Panc1 (cell line): ENCODE measurements around the gene TNFRSF1B. TPM values are rescaled to one million over a fixed set of nuclear protein-coding genes. Genes with fewer than 3 reads are reported as not detected.

Experiments
- ATAC-seq: fragments of 200-7000 bp; cut with Tn5 transposase; 2 replicates; pipeline ENCODE4 v1.9.1; 2020; ENCODE audit warnings: mild to moderate bottlenecking, moderate library complexity
- BruUV-seq: library from RNA; stranded (reverse); fragments of 400-500 nt; replicated peaks from 2 replicates; lab custom pipeline; 2021; lab: Mats Ljungman, UMichigan
- CTCF ChIA-PET: fragments of 300-600 bp; sonication (Branson Sonifier 250); formaldehyde crosslinking; loops from one replicate; lab custom pipeline; 2022; ENCODE audit warnings: antibody characterized with exemption; lab: Charles Lee
- POLR2A ChIA-PET: fragments of 300-600 bp; sonication (Branson Sonifier 250); formaldehyde crosslinking; loops from one replicate; lab custom pipeline; 2022; ENCODE audit warnings: antibody characterized with exemption; lab: Charles Lee
- DNase-seq: peaks from one replicate; pipeline ENCODE4 v3.0.0-alpha.2; 2010; ENCODE audit warnings: low read depth, low spot score
- H3K27ac ChIP-seq: 2 replicates; pipeline ENCODE4 v1.5.1; 2011; ENCODE audit warnings: mild to moderate bottlenecking, low read length, inconsistent platforms
- H3K27me3 ChIP-seq: fragments of 200-500 bp; sonication (Bioruptor generic); 2 replicates; pipeline ENCODE4 v1.6.0; 2014; ENCODE audit warnings: low read length, inconsistent platforms; ENCODE audit not compliant: control insufficient read depth, insufficient read depth
- H3K36me3 ChIP-seq: fragments of 200-500 bp; sonication (Bioruptor generic); 2 replicates; pipeline ENCODE4 v1.5.1; 2014; ENCODE audit warnings: inconsistent platforms, mild to moderate bottlenecking, low read length, moderate library complexity; ENCODE audit not compliant: control insufficient read depth, insufficient read depth
- H3K4me1 ChIP-seq: 2 replicates; pipeline ENCODE4 v1.5.1; 2011; ENCODE audit warnings: inconsistent platforms, mild to moderate bottlenecking, low read length, moderate library complexity; ENCODE audit not compliant: control insufficient read depth, insufficient read depth
- H3K4me3 ChIP-seq, 2 experiments: 2 replicates each; pipeline ENCODE4 v1.5.1; 2011 to 2012; ENCODE audit warnings: low read depth in 2 of 2, low read length in 2 of 2, mild to moderate bottlenecking in 2 of 2, inconsistent platforms in 1 of 2, moderate library complexity in 1 of 2
- H3K9me3 ChIP-seq: fragments of 200-500 bp; sonication (Bioruptor generic); 2 replicates; pipeline ENCODE4 v1.5.1; 2014; ENCODE audit warnings: low read depth, mild to moderate bottlenecking, inconsistent platforms, low read length, moderate library complexity; ENCODE audit not compliant: control insufficient read depth, insufficient read depth
- POLR2AphosphoS5 ChIP-seq: IDR thresholded peaks from 2 replicates; pipeline ENCODE4 v1.6.1; 2012; ENCODE audit warnings: mild to moderate bottlenecking, low read depth, low read length, moderate library complexity
- SIN3A ChIP-seq: IDR thresholded peaks from 2 replicates; pipeline ENCODE4 v1.6.1; 2012; ENCODE audit warnings: low read depth, mild to moderate bottlenecking, low read length, moderate library complexity, borderline replicate concordance; ENCODE audit not compliant: insufficient read depth
- TCF7L2 ChIP-seq: IDR thresholded peaks from 2 replicates; pipeline ENCODE4 v1.6.1; 2011; ENCODE audit warnings: mild to moderate bottlenecking, low read depth, low read length, inconsistent platforms
- in situ Hi-C: cut with HindIII; loops from 2 replicates; pipeline ENCODE4 v1.10.0; 2016; ENCODE audit warnings: low sequenced_read_pairs, low pct_unique_long_range_greater_than_20kb
- intact Hi-C: fragments of 100-400 bp; cut with micrococcal nuclease; formaldehyde crosslinking; loops from one replicate; pipeline ENCODE4 v1.10.0; 2022; ENCODE audit not compliant: unreplicated experiment
- total RNA-seq: library from RNA; stranded (reverse); gene quantifications from one replicate; pipeline ENCODE4 v1.2.1, GENCODE V29; 2021; ENCODE audit not compliant: unreplicated experiment
- TF ChIP-seq, protein P1 (sequence below), 2 experiments: IDR thresholded peaks; 2 replicates each; pipeline ENCODE4 v1.6.1; 2011 to 2012; ENCODE audit warnings: low read depth in 2 of 2, control low read depth in 1 of 2, low read length in 1 of 2, mild to moderate bottlenecking in 1 of 2, moderate library complexity in 1 of 2; ENCODE audit not compliant: insufficient read depth in 1 of 2
- TF ChIP-seq, protein P2 (sequence below): fragments of 450-650 bp; IDR thresholded peaks from 2 replicates; pipeline ENCODE4 v1.5.1; 2017; ENCODE audit warnings: mild to moderate bottlenecking

The TNFRSF1B gene
- total RNA-seq, 1 experiment from 2014 or later = 18.8 TPM

DNA sequence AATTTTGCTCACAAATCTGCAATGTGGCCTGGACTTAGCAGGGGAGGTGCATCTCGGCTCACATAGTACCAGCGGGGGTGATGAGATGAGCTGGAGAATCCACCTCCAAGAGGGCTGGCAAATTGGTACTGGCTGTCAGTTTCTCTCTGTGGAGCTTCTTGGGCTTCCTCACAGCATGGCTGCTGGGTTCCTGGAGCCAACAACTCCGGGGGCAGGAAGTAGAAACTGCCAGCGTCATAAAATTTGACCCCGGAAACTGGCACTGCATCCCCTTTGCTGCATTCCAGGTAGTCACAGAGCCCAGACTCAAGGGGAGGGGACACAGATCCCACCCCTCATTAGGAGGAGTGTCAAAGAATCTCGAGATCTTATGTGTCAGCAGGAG, 17.0 kb upstream of the TNFRSF1B start:
- intact Hi-C loops = no loop called here
- ChIA-PET CTCF (no interaction called here), POLR2A (no interaction called here)

GRCh38 chr1:12150456-12151200, 16.2 kb upstream of the TNFRSF1B start:
- Histone ChIP-seq H3K36me3 (no peaks in the 10 kb centered on the region), H3K27me3 (no peaks in the 10 kb centered on the region), H3K4me1 (peaks cover 11% of the 10 kb centered on the region), H3K4me3 (no peak overlapping the region), H3K9me3 (peaks cover 3% of the 10 kb centered on the region; the same call in 1 of the 2 replicates), H3K27ac (no peak overlapping the region)
- no peak for DNase-seq
- TF ChIP-seq, protein P1, sequence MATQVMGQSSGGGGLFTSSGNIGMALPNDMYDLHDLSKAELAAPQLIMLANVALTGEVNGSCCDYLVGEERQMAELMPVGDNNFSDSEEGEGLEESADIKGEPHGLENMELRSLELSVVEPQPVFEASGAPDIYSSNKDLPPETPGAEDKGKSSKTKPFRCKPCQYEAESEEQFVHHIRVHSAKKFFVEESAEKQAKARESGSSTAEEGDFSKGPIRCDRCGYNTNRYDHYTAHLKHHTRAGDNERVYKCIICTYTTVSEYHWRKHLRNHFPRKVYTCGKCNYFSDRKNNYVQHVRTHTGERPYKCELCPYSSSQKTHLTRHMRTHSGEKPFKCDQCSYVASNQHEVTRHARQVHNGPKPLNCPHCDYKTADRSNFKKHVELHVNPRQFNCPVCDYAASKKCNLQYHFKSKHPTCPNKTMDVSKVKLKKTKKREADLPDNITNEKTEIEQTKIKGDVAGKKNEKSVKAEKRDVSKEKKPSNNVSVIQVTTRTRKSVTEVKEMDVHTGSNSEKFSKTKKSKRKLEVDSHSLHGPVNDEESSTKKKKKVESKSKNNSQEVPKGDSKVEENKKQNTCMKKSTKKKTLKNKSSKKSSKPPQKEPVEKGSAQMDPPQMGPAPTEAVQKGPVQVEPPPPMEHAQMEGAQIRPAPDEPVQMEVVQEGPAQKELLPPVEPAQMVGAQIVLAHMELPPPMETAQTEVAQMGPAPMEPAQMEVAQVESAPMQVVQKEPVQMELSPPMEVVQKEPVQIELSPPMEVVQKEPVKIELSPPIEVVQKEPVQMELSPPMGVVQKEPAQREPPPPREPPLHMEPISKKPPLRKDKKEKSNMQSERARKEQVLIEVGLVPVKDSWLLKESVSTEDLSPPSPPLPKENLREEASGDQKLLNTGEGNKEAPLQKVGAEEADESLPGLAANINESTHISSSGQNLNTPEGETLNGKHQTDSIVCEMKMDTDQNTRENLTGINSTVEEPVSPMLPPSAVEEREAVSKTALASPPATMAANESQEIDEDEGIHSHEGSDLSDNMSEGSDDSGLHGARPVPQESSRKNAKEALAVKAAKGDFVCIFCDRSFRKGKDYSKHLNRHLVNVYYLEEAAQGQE (IDR thresholded peaks at IDR 0.05; ENCODE audit: insufficient read depth in 1 of 2, low read depth in 2 of 2, low read length in 1 of 2) = no peak
- no peak for TF ChIP-seq SIN3A
- TF ChIP-seq POLR2AphosphoS5 = no peak
- no peak for TF ChIP-seq TCF7L2
- TF ChIP-seq, protein P2, sequence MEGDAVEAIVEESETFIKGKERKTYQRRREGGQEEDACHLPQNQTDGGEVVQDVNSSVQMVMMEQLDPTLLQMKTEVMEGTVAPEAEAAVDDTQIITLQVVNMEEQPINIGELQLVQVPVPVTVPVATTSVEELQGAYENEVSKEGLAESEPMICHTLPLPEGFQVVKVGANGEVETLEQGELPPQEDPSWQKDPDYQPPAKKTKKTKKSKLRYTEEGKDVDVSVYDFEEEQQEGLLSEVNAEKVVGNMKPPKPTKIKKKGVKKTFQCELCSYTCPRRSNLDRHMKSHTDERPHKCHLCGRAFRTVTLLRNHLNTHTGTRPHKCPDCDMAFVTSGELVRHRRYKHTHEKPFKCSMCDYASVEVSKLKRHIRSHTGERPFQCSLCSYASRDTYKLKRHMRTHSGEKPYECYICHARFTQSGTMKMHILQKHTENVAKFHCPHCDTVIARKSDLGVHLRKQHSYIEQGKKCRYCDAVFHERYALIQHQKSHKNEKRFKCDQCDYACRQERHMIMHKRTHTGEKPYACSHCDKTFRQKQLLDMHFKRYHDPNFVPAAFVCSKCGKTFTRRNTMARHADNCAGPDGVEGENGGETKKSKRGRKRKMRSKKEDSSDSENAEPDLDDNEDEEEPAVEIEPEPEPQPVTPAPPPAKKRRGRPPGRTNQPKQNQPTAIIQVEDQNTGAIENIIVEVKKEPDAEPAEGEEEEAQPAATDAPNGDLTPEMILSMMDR = no peak
- ChIA-PET POLR2A (no interaction called here), CTCF (no interaction called here)
- no peak for ATAC-seq
- no TSS peak for BruUV-seq
- in situ Hi-C loops (no loop called here), intact Hi-C loops (no loop called here)

More for the DNA sequence above, 17.0 kb upstream of the TNFRSF1B start:
- Histone ChIP-seq H3K4me3 (no peak overlapping the region), H3K9me3 (peaks cover 3% of the 10 kb centered on the region; the same call in 1 of the 2 replicates), H3K4me1 (peaks cover 11% of the 10 kb centered on the region), H3K27ac (no peak overlapping the region), H3K27me3 (no peaks in the 10 kb centered on the region), H3K36me3 (no peaks in the 10 kb centered on the region)
- in situ Hi-C loops = no loop called here
- DNase-seq = no peak
- TF ChIP-seq, protein P1 (IDR thresholded peaks at IDR 0.05; ENCODE audit: insufficient read depth in 1 of 2, low read depth in 2 of 2, low read length in 1 of 2) = no peak
- no peak for ATAC-seq
- no TSS peak for BruUV-seq
